ENCODE results near the gene TNC. TPM values are rescaled to one million over a fixed set of nuclear protein-coding genes. Genes with fewer than 3 reads are reported as not detected.

TNC gene
- total RNA-seq, 1 donor from 2014 or later: 289 TPM

GRCh38 chr9:115103746-115104477, 14.0 kb downstream of the TNC start:
- H3K4me3 ChIP-seq (ENCODE audit: low read depth, low read length): no peak overlapping the region
- H3K27me3 ChIP-seq (ENCODE audit: control insufficient read depth, insufficient read depth, low read length): no peaks in the 10 kb centered on the region
- H3K36me3 ChIP-seq (ENCODE audit: control insufficient read depth, insufficient read depth, low read length): no peaks in the 10 kb centered on the region
- no peak for TF ChIP-seq CTCF (IDR thresholded peaks at IDR 0.05; ENCODE audit: insufficient read depth, low read length, poor library complexity, severe bottlenecking)
- DNase-seq (ENCODE audit: low read depth): no peak

DNA sequence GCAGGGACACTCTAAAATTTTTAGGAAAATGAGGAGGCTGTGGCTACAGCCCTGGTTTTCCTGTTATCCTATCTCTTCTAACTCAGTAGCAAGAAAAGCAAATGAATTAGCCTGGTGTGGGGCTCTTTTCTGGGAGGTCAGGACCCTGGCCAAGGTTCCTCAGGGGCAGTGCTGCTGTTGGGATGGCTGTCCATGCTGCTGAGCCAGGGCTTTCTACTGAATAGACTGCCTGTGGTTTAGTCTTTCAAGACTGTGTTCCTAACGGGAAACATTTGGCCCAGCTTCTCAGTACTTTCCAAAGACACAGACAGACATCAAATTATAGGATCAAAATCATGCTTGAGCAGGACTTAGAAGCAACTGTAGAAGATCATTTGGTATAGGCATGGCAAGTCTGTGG, 18.1 kb downstream of the TNC start:
- DNase-seq (ENCODE audit: low read depth): no peak
- TF ChIP-seq CTCF (IDR thresholded peaks at IDR 0.05; ENCODE audit: insufficient read depth, low read length, poor library complexity, severe bottlenecking): no peak
- Histone ChIP-seq H3K27me3 (ENCODE audit: control insufficient read depth, insufficient read depth, low read length) (no peaks in the 10 kb centered on the region), H3K4me3 (ENCODE audit: low read depth, low read length) (no peak overlapping the region), H3K36me3 (ENCODE audit: control insufficient read depth, insufficient read depth, low read length) (no peaks in the 10 kb centered on the region)

- H3K4me3 ChIP-seq (ENCODE audit: low read depth, low read length): no peak overlapping the region
- DNase-seq (ENCODE audit: low read depth): no peak
- H3K36me3 ChIP-seq (ENCODE audit: control insufficient read depth, insufficient read depth, low read length): no peaks in the 10 kb centered on the region
- no peaks in the 10 kb centered on the region for H3K27me3 ChIP-seq (ENCODE audit: control insufficient read depth, insufficient read depth, low read length)
- no peak for TF ChIP-seq CTCF (IDR thresholded peaks at IDR 0.05; ENCODE audit: insufficient read depth, low read length, poor library complexity, severe bottlenecking)
These were observed 19.6 kb downstream of the TNC start for GRCh38 chr9:115098226-115098965.

DNA sequence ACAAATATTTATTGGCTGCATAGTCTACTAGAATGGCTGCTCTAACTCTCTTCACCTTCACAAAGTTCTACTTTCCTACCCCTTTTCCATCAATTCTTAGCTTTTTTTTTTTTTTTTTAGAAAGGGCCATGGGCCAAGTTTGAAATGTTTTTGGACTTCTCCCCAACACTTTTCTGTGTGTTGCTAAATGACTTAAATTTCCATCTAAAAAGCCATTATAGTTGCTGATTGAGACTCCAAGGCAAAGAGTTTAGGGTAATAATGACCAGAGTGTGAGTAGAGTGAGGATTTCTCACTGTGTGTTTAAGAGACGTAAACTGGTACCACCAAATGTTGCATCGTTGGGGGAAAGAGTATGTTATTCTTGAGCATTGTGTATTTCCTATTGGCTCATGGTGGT, 24.4 kb downstream of the TNC start:
- no peaks in the 10 kb centered on the region for H3K36me3 ChIP-seq (ENCODE audit: control insufficient read depth, insufficient read depth, low read length)
- no peaks in the 10 kb centered on the region for H3K27me3 ChIP-seq (ENCODE audit: control insufficient read depth, insufficient read depth, low read length)
- H3K4me3 ChIP-seq (ENCODE audit: low read depth, low read length): no peak overlapping the region
- DNase-seq (ENCODE audit: low read depth): no peak
- TF ChIP-seq CTCF (IDR thresholded peaks at IDR 0.05; ENCODE audit: insufficient read depth, low read length, poor library complexity, severe bottlenecking): no peak

- no peak for TF ChIP-seq CTCF (IDR thresholded peaks at IDR 0.05; ENCODE audit: insufficient read depth, low read length, poor library complexity, severe bottlenecking)
- DNase-seq (ENCODE audit: low read depth): no peak
- Histone ChIP-seq H3K27me3 (ENCODE audit: control insufficient read depth, insufficient read depth, low read length) (no peaks in the 10 kb centered on the region), H3K36me3 (ENCODE audit: control insufficient read depth, insufficient read depth, low read length) (peaks cover 2% of the 10 kb centered on the region), H3K4me3 (ENCODE audit: low read depth, low read length) (no peak overlapping the region)
These were observed 27.5 kb downstream of the TNC start for GRCh38 chr9:115090486-115090885.

Data from kidney epithelial cell (primary cell).